ENCODE measurements around the gene TTC28.
"Not testable (repeated sequence)": the region's sequence is repeated elsewhere in the genome, so short reads cannot be mapped to it uniquely, and the experiment has no call there.

TTC28 gene

DNA sequence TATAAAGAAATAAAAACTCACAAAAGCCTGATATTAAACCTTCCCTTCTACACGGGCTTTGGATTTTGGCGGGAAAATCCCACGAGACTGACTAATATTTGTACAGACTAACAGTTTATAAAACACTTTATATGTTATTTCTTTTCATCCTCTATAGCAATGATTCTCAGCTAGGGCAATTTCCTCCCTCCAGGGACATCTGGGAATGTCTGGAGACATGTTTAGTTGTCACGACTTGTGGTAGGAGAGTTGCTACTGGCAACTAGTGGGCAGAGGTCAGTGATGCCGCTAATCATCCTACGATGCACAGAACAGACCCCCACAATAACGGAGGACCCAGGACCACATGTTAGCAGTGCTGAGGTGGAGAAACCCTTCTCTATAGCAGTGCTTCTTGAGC, 455.8 kb downstream of the TTC28 start:
- no peak for DNase-seq (ENCODE audit: low spot score)

DNA sequence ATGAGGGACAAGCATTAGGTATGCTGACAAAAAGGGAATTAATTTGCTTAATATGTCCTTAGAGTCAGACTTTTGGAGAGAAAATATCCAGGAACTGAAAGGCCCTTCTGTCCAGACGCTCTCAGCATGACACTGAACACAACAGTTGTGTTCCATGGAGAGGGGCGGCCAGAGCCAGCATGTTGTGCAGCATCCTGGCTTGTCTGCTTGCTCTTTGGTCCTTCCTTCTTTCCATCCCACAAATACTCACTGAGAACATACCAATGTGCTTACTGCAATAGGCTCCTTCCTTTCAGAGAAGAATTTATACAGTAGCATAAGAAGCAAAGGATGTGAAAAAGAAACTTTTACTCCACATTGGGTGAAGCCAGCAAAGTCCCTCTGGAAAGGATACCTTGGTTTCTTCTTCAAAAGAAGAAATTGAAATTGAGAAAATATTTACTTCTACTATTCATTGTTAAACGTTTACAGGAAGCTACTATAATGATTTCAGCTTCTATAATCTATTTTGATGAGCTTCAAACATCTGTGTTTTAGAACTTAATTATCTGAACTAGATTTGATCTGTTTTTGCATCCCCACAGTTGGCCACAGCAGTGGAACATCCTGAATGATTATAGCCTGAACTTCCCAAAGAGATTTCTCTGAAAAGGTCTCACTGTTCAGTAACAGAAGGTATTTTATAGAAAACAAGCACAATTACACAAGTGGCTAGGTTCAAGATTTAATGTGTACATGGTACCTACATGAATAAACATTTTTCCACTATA, 456.5 kb downstream of the TTC28 start:
- peak; percentile 31 for DNase-seq (ENCODE audit: low spot score)

GRCh38 chr22:28222571-28222970, 457.1 kb downstream of the TTC28 start:
- no peak for DNase-seq (ENCODE audit: low spot score)

DNA sequence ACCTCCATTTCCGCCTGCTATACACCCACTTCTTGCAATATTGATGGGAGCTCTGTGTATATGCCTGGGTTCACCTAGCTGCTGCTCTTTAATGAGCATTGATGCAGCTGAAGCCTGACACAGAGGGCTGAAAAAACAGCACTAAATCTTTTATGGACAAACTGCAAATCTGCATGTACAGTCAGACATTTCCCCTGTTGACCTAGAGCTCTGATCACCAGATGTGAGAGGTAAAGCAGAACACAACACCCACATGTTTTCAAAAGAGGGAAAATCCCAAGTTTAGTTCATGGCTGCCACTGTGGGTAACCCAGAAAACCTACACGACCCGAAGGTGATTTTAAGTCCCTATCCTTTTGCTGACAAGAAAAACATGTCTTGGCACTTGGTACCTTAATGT, 457.6 kb downstream of the TTC28 start:
- no peak for DNase-seq (ENCODE audit: low spot score)

GRCh38 chr22:28220626-28221363, 458.8 kb downstream of the TTC28 start:
- no peak for DNase-seq (ENCODE audit: low spot score)

DNA sequence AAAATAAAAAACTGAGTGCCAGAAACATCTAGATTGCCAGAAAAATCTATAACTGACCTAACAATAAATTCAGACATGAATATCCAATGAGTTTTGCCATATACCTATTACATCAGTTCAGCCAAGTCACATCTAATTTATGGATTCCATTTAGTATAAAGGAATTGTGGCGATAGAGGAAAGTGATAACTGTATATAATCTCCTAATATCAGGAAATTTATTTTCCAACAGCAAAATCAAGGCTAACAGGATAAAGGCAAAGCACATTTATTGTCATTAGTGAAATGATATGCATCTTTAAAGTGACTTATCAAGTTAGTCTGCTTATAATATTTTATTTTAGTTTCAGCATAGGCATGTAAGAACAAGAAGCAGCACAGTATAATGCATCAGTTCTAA, 462.4 kb downstream of the TTC28 start:
- no peak for DNase-seq (ENCODE audit: low spot score)

- not testable (repeated sequence) for DNase-seq (ENCODE audit: low spot score)
These were observed 464.9 kb downstream of the TTC28 start for GRCh38 chr22:28214750-28215149.

DNA sequence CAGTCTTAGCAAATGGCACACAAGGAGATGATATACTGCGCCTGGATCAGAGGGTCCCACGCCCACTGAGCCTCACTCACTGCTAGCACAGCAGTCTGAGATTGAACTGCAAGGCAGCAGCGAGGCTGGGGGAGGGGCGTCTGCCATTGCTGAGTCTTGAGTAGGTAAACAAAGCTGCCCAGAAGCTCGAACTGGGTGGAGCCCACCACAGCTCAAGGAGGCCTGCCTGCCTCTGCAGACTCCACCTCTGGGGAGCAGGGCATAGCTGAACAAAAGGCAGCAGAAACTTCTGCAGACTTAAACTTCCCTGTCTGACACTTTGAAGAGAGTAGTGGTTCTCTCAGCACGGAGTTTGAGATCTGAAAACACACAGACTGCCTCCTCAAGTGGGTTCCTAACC, 470.2 kb downstream of the TTC28 start:
- DNase-seq (ENCODE audit: low spot score) = not testable (repeated sequence)

- DNase-seq (ENCODE audit: low spot score) = no peak
These were observed 470.9 kb downstream of the TTC28 start for GRCh38 chr22:28208787-28209186.

DNA sequence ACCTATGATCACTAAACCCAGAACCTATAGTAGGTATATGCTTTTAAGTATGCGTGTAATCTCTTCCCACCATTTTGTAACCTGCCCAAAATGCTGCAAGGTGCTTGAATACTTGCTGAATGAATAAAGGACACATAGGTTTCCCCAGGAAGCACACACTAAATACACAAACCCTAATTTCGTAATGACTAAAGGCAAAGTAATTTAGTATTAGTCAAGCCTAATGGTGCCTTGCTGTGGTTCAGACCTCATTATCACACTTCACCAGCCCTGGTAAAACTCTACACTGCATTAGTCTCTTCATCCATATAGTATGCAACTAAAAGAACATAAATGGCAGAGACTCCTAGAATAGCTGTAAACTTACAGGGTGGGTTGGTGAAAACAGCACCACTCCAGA, 471.6 kb downstream of the TTC28 start:
- no peak for DNase-seq (ENCODE audit: low spot score)

DNA sequence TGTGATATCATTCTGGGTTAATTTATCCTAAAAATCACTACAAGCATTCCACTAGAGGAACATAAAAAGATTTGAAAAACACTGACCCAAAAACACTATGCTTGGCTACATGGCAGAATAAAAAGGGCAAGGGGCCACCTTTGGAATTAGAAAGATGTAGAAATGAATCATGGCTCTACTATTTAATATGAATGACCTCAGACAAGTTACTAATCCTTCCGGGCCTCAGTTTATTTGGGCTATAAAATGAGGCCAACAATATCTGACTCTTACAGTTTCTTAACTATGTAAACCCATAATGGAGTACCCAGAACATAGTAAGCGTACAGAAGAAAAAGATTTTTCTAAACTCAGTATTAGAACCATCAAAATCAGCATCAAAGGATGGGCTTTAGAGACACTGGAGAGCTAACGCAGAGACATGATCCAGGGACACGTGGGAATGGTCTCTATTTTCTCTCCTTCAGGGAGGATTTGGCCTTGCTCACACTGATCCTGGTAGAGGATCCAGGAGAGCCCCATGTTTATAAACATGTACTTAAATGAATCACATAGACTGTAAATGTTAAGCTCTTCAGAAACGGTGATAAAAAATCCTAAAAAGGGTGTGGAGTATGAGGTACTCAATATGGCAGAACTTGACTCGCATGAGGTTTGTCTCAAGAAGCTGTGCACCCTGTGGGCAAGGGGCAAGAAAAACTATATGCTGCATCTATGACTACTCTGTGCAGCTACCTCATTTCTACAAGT, 472.2 kb downstream of the TTC28 start:
- DNase-seq (ENCODE audit: low spot score) = no peak

DNA sequence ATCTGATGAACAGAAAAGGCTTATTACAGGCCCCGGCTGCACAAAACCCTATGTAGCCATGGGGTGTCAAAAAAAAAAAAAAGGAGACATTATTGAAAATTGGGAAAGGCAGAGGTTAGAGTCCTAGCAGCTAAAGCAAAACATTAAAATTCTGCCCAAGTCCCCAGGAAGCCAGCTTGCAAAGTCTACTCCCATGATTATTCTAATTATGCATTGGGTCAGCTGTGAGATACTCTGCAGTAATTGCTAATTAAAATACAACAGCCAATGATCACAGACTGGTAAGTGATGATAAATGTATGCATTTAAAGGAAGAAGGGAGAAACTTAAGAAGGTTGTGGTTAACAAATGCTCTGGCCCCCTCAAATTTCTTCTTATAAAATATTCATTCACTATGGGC, 473.7 kb downstream of the TTC28 start:
- no peak for DNase-seq (ENCODE audit: low spot score)

GRCh38 chr22:28204382-28204781, 475.3 kb downstream of the TTC28 start:
- DNase-seq (ENCODE audit: low spot score) = no peak

GRCh38 chr22:28203286-28203685, 476.4 kb downstream of the TTC28 start:
- no peak for DNase-seq (ENCODE audit: low spot score)

DNA sequence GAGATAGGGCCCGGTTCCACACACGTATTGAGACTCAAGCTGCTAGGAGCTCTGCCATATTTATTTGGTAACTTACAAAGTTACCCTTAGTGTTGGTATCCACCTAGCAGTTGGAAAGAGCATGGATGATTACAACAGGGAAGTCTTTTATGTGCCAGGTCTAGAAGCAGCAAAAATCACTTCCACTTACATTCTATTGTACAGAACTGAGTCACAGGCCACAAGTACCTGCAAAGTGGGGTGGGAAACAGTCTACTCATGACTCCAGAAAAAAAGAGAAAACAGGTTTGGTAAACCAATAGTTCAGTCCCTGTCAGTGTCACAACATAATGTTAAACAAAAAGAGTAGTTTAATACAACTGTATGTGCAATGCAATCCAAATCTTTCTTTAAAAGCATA, 480.9 kb downstream of the TTC28 start:
- DNase-seq (ENCODE audit: low spot score) = no peak

GRCh38 chr22:28191571-28191970, 488.1 kb downstream of the TTC28 start:
- not testable (repeated sequence) for DNase-seq (ENCODE audit: low spot score)

DNA sequence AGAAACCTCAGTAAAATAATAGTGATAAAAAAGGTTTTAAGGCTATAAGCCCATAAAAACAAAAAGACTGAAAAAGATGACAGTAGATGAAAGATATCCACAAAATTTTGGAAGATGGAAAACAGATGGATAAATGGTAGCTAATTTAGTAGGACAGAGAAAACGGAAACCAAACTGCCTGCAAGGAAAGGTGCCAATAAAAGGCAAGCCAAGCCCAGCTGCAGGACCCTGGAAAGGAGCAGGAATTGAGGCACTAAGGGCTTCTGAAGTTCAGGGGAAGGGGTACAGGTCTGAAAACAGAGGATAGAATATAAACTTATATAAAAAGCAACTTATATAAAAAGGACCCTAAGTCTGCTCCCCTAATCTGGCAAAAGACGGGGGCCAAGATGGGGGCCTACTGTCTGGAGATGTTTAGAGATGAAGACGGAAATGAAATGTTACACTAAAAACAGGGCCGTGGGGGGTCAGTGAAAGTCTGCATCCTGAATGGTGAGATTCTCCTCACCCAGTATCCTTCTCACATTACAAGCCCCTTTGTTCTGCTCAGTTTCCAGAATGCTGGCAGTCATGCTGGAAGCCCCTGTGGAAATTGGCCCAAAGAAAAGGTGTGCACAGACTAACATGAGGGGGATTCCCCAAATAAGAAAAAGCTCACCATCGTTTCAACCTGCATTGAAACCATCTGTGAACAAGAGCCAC, 491.3 kb downstream of the TTC28 start:
- no peak for DNase-seq (ENCODE audit: low spot score)

- no peak for DNase-seq (ENCODE audit: low spot score)
These were observed 492.0 kb downstream of the TTC28 start for GRCh38 chr22:28187612-28188011.

GRCh38 chr22:28186641-28187040, 493.0 kb downstream of the TTC28 start:
- no peak for DNase-seq (ENCODE audit: low spot score)

DNA sequence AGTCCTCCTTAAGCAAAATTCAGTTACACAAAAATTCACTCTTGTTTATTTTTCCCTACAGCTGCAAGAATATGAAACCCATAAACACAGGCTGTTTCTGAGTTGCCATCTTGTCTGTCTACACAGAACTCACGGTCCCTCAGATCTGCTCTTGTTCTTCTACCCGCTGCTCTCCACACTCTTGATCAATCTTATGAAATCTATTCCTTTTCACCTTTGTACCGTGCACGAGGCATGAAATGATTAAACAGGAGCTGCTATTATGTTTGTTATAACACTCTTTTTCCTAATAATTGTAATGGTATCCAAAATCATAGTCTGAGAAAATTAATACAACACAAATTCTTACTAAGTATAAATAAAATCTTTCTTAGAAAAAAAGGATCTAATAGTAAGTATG, 494.5 kb downstream of the TTC28 start:
- no peak for DNase-seq (ENCODE audit: low spot score)

- no peak for DNase-seq (ENCODE audit: low spot score)
These were observed 496.4 kb downstream of the TTC28 start for GRCh38 chr22:28183078-28183860.
